Inflammatory macrophage (primary cell): ENCODE data around the gene LTB.

ENCODE experiments used
- DNase-seq, 2 donors: peaks; one replicate each; pipeline ENCODE4 v3.0.0-alpha.2; 2020 to 2022
- total RNA-seq, 18 experiments: gene quantifications; one replicate each; lab custom pipeline; 2026; ENCODE audit warnings: mixed read lengths in 6 of 18, inconsistent platforms in 2 of 18; lab: John Stamatoyannopoulos, UW

LTB gene
- 0.37 to 3.2 (median 0.89) reads per million in 18 experiments for total RNA-seq

- no peak for DNase-seq
Observed at GRCh38 chr6:31582230-31582643, at the start of gene LTB. Gene LTB (minus strand): TSS chr6:31582424. CDS start chr6:31582417, 7 bp downstream.

DNA sequence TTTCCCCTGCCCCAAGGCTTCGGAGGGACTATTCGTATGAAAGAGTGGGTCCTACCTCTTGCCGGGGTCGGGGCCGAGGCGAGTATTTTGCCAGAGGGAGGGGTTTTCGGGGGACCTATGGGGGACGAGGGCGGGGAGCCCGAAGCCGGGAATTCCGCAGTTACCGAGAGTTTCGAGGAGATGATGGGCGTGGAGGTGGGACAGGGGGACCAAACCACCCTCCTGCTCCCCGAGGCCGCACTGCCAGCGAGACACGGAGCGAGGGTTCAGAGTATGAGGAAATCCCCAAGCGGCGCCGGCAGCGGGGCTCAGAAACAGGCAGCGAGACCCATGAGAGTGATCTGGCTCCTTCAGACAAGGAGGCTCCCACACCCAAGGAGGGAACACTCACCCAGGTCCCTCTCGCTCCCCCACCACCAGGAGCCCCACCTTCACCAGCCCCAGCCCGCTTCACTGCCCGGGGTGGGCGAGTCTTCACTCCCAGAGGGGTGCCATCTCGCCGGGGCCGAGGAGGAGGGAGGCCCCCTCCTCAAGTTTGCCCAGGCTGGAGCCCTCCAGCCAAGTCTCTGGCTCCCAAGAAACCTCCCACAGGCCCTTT lies 49.6 kb upstream of the LTB start:
- no peak for DNase-seq

DNA sequence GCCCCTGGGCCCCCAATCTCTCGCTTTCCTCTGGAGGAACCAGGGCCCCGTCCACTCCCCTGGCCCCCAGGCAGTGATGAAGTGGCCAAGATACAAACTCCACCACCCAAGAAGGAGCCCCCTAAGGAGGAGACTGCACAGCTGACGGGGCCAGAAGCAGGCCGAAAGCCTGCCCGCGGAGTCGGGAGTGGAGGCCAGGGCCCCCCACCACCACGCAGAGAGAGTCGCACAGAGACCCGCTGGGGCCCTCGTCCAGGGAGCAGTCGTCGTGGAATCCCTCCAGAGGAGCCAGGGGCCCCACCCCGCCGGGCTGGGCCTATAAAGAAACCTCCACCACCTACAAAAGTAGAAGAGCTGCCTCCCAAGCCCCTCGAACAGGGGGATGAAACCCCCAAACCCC lies 49.0 kb upstream of the LTB start:
- DNase-seq: no peak

GRCh38 chr6:31630177-31630934 lies 48.1 kb upstream of the LTB start:
- DNase-seq: no peak

DNA sequence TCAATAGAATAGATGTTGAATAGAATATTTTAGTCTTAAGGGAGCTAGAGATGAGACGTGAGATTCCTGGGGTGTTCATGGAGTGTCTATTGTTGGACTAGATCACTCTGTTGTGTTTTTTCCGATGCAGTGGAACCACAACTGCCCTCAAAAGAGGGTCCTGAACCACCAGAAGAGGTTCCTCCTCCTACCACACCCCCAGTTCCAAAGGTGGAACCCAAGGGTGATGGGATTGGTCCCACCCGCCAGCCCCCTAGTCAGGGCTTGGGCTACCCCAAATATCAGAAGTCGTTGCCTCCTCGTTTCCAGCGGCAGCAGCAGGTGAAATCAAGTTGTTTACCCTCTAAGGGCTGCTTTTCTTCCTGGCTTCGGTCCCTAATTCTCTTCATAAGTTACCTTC lies 46.8 kb upstream of the LTB start:
- no peak for DNase-seq

DNA sequence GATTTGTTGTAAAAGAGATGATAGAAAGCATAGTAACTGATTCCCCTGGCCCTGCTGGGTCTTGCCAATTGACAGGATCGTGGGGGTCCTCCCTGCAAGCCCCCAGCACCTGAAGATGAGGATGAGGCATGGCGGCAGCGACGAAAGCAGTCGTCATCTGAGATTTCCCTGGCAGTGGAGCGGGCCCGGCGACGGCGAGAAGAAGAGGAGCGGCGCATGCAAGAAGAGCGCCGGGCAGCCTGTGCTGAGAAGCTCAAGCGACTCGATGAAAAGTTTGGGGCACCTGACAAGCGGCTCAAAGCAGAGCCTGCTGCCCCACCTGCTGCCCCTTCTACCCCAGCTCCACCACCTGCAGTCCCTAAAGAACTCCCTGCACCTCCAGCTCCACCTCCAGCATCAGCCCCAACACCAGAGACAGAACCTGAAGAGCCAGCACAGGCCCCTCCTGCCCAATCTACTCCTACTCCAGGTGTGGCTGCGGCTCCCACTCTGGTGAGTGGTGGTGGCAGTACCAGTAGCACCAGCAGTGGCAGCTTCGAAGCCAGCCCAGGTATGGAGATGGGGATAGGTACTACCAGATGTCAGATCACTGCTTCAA lies 45.6 kb upstream of the LTB start:
- no peak for DNase-seq

GRCh38 chr6:31626952-31627351 lies 44.7 kb upstream of the LTB start:
- DNase-seq: no peak

DNA sequence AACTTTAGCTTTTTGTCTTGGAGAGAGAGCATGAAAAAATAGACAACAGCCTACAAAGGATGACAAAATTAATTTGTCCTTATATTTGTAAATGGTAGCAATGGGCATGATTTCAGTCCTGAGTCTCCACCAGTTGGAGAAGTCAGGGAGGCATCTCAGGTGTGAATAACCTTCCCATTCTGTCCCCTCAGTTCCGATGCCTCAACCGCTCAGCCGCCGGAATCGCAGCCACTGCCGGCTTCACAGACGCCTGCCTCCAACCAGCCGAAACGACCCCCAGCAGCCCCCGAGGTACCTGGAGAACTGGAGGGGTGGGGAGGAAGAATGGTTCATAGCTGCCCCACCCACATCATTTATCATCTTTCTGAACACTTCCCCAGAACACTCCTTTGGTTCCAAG lies 41.8 kb upstream of the LTB start:
- no peak for DNase-seq

- peak; percentile 57 to 59 for DNase-seq
Observed at GRCh38 chr6:31622684-31623091, 40.5 kb upstream of the LTB start.

GRCh38 chr6:31621991-31622390 lies 39.8 kb upstream of the LTB start:
- no peak for DNase-seq

DNA sequence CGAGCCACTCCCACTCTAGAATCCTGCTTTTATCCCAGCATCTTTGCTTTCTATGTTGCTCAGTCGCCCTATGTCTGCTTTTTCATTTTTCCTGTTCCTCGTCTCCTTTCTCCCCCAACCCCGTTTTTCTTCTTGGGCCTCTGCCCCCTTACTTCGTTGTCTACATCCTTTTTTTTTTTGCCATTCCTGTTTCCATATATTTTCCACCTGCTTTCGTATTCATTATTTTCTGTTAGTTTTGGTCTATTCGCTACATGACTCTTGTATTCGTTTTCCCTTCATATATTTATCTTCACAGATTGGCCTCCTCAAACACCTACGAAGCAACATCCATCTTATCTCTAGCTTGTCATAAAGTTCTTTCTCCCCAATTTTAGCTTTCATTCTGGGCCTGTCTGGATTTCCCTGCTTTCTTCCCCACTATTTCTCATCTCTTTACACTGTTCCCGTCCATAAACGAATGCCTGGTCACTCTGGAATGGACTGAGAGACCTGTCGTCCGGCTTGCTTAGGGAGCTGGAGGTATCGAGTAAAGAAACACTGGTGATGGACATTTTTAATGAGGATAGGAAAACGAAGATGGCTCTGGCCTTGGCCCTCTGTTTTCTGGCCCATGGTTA lies 39.2 kb upstream of the LTB start:
- DNase-seq: no peak

GRCh38 chr6:31620586-31621319 lies 38.5 kb upstream of the LTB start, which contains the start of gene PRRC2A:
Gene PRRC2A (plus strand): TSS chr6:31620715. CDS start chr6:31622790, 2,075 bp downstream.
- DNase-seq: peak in 1 of 2 donors; percentile 41

- peak; percentile 100 for DNase-seq
Observed at GRCh38 chr6:31619805-31620585, 37.8 kb upstream of the LTB start.

GRCh38 chr6:31617010-31617409 lies 34.8 kb upstream of the LTB start:
- no peak for DNase-seq

DNA sequence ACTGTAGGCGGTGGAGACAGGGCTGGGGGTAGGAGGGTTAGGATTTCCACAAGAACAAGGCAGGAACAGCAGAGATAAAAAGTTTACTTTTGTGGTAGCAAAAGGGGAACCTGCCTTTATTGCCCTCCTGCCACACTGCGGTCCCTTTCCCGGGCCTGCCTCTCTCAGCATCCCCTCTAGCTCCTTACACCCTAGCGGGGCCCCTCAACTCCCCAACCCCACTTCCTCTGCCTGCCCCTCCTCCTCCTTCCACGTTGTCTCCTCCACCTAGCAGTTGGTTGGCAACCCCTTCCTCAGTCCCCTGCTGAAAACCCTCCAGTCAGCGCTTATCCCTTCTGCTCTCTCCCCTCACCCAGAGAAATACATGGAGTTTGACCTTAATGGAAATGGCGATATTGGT lies 33.5 kb upstream of the LTB start:
- DNase-seq: peak; percentile 17 to 18

GRCh38 chr6:31614684-31615578 lies 32.7 kb upstream of the LTB start, which contains the start of gene AIF1:
Gene AIF1 (plus strand): TSS chr6:31615234. CDS start chr6:31615330, 96 bp downstream.
- peak; percentile 78 to 80 for DNase-seq

- DNase-seq: peak; percentile 47 to 66
Observed at GRCh38 chr6:31614075-31614619, 31.9 kb upstream of the LTB start.

DNA sequence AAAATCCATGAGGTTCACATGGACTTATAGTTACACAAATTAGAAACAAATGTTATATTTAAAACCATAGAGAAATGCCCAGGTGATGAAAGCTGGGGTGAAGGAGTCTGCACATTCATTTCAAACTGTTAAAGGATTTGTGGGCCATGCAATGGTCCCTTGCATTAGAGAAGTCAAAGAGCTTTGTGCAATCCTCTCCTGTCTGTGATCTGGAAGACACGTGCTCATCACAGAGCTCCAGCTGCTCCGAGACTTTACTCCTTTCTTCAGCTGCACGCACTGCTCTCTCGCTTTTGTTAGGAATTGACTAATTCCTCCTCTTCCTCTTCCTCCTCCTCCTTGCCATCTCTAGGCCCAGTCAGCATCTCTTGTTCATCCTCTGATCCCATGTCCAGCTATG lies 28.7 kb upstream of the LTB start:
- DNase-seq: peak; percentile 28 to 42

DNA sequence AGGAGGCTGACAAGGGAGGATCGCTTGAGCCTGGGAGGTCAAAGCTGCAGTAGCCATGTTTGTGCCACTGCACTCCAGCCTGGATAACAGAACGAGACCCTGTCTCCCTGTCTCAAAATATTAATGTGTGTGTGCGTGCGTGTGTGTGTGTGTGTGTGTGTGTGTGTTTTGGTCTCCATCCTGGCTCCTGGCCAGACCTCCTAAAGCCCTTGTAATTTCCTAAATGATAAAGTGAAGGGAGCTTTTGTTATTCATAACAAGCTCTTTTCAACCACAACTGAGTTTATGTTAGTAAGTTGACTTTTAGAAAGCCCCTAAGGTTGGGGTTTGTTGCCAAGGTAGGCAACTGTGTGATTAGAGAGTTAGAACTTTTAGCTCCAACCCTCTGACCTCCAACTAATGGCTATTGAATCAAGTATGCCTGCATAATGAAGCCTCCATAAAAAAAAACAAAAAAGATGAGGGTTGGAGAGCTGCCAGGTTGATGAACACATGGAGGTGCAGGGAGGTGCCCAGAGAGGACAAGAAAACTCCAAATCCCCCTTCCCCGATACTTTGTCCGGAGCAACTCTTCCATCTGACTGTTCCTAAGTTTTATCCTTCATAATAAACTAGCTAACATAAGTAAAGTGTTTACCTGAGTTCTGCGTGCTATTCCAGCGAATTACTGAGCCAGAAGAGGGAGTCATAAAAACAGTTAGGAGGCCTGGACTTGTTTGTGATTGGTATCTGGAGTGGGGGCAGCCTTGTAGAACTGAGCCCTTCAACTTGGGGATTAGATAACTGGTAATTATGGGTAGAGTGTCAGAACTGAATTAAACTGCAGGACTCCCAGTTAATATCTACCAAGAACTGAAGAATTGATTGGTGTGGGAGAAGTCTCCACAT lies 27.5 kb upstream of the LTB start:
- no peak for DNase-seq
